Measurements from ENCODE around the gene C3orf18.

The C3orf18 gene

DNA sequence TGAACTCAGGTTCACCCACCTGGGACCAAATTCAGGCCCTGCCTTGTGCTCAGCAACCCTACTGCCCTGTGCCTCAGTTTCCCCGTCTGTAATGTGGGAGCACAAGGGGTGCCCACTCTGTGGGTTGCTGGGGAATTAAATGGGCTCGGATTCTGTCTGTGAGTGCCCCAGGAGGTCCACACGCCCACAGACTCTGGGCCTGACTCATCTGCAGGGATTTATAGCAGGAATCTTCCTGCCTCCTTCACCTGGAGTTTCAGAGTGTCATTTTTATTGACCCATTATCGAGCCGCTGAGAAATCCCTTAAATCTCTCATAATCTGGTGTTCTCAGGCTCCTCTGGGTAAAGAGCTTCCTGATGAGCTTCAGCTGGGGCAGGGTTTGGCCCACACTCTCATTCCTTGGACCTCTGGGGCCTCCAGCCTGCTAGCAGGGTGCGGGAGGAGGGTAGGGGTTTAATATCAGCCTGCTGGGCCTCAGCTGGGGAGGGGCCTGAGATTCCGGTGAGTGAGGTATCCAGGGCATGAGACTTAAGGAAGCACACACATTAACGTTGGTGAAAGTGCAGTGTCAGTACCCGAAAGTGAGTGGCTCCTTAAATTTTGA is 16.4 kb downstream of the C3orf18 start:
- no peak for DNase-seq (ENCODE audit: low read depth in 2 of 2)

DNA sequence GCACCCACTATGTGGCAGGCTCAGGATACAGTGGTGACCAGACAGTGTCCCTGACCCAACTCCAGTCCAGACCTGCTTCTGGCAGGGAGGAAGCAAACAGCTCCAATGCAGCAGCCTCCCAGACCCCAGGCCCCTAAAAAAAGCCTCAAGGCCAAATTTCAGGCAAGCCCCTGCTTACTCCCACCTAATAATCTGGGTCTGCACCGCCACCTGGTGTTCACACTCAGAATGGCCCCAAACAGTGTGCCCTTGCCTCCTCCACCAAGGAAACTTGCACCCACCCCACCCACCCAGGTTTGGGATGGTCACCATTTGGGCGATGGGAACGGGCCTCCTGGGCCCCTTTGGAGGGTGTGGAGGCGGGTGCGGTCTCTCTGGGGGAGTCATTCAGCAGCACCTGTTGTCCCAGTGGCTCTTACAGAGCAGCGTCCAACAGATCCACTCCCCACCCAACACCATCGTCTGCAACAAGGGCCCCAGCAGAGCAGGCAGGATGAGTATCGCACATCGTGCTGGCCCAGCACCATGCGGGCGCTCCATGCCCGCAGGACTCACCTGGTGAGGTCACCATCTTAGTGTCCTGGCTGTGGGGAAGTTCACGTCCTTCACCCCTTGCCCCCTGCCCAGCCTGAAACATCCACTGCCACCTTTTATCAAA is 17.3 kb downstream of the C3orf18 start:
- DNase-seq (ENCODE audit: low read depth in 2 of 2) = peak in 1 of 2 donors; percentile 64

GRCh38 chr3:50549226-50549625 is 18.3 kb downstream of the C3orf18 start:
- DNase-seq (ENCODE audit: low read depth in 2 of 2) = no peak

- no peak for DNase-seq (ENCODE audit: low read depth in 2 of 2)
Measured at GRCh38 chr3:50545781-50546180, 21.8 kb downstream of the C3orf18 start.

- DNase-seq (ENCODE audit: low read depth in 2 of 2) = peak; percentile 34 to 42
Measured at GRCh38 chr3:50542177-50543034, 25.1 kb downstream of the C3orf18 start.

GRCh38 chr3:50539356-50540286 is 27.9 kb downstream of the C3orf18 start:
- DNase-seq (ENCODE audit: low read depth in 2 of 2) = no peak

DNA sequence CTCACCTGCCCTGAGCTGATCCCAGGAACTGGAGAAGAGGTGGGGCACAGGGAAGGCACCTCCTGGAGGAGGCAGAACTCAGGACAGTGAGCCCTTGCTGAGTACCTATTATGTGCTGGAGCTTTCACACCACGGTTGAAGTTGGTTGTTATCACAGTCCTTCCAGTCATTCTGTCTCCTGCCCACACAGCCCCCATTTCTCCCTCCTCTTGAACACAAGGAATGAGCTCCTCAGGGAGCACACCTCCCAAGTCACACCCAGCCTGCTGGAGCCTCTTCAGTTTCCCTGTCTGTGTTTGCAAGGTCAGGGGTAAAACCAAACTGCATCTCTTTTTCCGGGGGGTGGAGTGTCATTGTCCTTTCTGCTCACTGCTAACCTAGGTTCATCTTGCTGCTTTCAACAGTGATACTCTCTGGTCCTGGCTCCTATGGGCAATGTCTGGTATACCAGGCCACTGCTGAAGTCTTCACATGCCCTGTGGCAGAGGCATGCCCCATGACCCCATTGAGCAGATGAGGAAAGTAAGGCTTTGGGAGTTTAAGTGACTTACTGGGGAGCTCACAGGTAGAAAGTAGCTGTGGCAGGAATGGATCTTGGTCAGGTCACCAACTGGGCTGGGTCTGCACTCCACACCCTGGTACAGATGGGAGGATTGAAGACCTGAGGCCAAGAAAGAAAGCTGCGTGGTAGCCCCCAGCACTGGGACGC is 30.0 kb downstream of the C3orf18 start:
- no peak for DNase-seq (ENCODE audit: low read depth in 2 of 2)

- no peak for DNase-seq (ENCODE audit: low read depth in 2 of 2)
Measured at GRCh38 chr3:50536471-50537180, 30.9 kb downstream of the C3orf18 start.

DNA sequence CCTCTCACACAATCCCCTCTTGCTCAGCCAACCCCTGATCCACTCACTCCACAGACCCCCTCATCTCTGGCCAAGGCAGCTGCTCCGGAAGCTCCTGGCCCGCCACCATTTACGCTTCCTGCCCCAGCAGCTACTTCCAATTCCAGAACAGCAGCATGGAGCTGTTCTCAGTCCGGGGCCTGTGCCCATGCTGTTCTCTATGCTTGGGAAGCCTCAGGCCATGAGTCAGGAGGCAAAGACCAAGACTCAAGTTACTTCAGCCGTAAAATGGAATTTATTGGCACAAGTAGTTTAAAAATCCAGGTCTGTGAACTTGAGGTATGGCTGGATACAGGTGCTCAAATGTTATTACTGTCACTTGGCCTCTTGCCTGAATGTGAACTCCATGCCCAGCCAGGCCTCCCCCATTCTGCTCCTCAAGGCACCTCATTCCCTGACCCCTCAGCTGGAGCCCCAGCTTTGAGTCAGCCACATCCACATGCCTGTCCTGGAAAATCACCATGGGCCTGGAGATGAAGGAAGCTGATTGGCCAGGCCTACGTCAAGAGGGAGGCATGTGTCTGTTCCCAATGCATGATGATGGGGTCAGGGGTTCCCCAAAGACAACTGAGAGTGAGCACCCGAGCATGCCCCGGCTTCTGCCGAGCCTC is 32.7 kb downstream of the C3orf18 start:
- no peak for DNase-seq (ENCODE audit: low read depth in 2 of 2)

- no peak for DNase-seq (ENCODE audit: low read depth in 2 of 2)
Measured at GRCh38 chr3:50533807-50534461, 33.6 kb downstream of the C3orf18 start.

DNA sequence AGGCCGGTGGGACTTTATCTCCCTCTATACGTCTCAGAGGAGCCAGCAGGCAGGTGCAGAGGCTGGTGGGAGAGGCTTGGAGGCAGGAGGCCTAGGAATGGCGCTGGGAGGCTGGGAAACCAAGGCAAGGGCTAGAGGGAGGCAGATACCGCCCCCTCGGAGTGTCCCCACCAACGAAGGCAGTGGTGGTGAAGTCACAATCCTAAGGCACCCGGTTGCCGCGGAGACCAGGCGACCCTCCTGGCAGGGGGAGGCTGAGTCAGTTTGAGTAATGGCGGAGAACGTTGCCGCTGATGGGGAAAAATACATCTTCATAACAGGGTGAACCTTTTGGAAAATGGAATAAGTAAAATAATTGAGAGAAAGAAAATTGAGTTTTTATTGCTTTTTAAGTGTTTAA is 34.2 kb downstream of the C3orf18 start:
- DNase-seq (ENCODE audit: low read depth in 2 of 2) = no peak

DNA sequence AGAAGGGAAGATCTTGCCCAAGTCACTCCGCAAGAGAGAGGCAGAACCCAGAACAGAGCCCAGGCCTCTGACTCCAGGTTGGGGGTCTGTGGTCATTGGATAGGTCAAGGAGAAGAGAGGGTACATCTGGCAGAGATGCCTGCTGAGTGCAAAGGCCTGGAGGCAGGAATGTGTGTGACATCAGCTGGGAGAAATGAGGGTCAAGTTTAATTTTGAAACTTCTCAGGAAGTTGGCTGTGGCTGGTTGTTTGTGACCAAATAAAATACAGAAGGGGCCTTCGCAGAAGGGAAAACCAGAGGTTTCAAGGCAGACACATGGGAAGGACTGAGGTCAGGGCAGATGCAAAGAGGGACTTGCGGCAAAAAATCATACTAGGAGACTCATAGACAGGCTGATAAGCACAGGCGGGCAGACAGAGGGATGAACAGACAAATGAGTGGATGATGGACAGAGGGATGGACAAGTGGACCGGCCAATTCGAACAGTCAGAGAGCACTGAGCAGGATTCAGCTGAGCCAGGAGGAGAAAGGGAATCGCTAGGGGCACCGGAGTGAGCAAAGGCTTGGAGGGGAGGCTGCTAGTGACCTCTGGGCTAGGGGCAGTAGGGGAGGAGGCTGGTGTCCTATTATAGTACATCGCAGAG is 35.4 kb downstream of the C3orf18 start:
- no peak for DNase-seq (ENCODE audit: low read depth in 2 of 2)

DNA sequence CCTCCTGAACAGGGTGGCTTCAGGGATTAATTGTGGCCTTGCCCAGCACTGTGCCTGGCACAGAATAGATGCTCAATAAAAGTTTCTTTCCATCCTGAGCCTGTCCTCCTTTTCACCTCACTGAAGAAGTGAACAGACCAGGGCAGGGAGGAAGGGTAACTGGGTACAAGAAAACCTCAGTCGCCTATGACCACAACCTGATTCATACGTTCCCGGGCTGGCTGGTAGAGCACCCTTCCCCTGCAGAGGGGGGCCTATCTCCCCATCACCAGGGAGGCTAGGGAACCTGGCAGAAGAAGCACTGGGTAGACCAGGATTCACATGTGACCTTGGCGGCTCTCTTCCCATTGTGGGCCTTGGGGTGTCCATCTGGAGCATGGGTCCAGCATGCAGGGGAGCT is 36.3 kb downstream of the C3orf18 start:
- no peak for DNase-seq (ENCODE audit: low read depth in 2 of 2)

DNA sequence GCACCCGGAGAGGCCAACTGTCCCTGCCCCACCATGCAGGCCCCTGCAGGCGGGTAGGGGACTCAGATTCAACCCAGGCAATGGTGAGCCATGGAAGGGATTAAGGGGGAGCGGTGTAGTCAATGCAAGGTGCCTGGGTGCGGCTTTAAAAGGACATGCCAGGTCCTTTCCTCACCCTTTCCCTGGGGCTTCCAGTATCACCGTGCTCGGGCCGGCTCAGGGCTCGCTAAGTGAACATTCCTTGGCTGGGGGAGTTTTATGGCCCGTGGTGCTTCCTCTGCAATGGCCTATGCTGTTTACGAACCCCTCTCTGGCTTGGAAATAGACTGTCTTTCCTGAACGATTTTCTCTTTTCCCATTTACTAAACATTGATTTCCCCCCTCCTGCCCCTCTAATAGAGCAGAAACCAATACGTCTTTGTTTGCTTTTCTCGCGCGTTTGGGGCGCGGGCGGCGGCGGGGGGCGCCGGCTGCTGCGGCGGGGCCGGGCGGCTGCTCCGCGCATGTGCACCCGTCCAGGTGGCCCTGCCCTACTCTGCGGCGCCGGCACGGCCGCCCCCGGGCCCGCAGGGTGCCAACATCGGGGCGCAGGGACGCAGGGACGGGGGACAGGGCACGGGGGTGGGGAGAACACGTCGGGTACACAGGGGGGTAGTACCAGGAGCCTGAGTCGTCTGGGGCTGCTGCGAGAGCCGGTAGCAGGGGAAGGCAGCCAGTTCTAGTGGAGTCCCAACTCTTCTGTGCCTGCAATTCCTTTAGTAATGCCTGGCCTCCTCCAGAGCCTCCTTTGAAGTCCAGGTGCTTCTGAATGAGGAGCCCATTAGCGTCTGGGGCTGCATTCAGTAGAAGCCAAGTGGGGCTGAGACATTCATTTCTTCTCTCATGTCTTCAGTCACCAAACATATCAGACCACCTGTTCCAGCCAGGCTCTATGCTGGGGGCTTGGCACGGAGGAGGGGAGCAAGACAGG is 37.3 kb downstream of the C3orf18 start:
- DNase-seq (ENCODE audit: low read depth in 2 of 2) = no peak

DNA sequence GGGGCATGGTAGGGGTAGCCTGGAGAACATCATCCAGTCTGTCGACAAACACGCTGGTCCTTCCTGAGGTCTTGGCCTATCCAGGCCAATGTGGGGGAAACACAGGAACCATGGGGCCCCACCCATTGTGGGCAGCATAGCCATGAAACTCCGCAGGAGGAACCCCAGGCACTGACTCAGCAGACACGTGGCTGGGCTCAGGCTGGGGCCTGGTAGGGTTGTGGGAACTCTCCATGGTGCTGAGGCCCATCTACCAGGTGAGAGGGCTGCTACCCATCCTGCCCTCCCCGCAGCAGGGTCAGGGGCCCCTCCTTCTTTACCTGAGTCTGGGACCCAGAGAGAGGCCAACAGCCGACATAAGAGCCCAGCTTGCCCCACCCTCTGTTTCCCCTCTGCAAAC is 41.6 kb downstream of the C3orf18 start:
- peak; percentile 54 to 69 for DNase-seq (ENCODE audit: low read depth in 2 of 2)

DNA sequence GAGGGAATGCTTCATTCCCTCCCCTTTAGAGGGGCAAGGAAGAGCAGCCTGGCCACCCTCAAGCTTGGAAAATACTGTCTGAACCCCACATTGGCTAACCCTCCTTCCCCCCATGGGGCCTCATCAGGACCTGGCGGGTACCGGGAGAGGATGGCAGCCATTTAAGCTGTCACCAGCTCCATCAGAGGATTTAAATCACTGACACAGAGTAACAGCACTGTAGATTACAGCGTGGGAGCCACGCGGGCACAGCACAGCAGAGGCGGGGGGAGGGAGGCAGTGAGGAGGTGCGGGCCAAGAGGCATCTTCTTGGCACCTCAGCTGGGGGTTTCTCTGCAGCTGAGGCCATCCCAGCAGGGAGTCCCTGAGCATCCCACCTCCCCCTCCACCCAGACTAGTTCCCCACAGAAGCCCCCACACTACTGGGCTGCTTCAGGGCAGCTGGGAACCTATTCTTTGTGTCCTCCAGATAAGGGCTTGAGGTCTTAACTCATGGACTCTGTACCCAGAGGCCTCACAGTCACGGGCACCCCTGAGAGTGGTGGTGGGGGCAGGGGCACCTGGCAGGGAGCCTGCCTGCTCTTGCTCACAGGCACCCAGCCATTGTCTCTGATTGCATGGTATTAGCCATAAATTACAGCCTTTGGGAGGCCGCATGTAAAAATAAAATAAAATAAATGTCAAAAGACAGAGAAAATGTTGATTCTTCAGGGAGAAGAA is 42.2 kb downstream of the C3orf18 start:
- DNase-seq (ENCODE audit: low read depth in 2 of 2) = no peak

DNA sequence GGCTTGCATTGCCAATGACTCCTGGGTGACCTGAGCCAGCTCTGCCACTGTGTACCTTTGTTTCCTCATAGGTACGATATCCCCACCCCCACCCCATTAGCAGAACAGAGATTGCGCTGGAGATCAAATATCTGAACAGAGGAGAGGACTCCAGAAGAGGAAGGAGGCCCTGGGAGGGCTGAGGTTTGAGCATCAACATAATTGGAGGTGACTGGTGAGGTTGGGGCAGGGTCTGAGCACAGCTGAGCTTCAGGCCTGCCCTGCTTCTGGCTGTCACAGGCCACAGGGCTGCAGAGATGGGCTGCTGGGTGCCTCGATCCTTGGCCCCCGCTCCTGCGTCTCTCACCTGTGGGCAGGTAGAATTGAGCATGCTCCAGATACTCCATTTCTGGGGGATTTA is 42.8 kb downstream of the C3orf18 start:
- DNase-seq (ENCODE audit: low read depth in 2 of 2) = no peak

All from stimulated activated CD4-positive, alpha-beta T cell treated with anti-CD3 and anti-CD28 coated beads, Interleukin-15, amount 100 ng/mL, for 48 hours (primary cell).